NCI-H2196 (cell line): ENCODE measurements around the gene COPB1.

Experiments
- DNase-seq: peaks from one replicate; lab custom pipeline; 2025; ENCODE audit not compliant: unreplicated experiment; lab: John Stamatoyannopoulos, UW

COPB1 gene

GRCh38 chr11:14435717-14436512 is 63.7 kb downstream of the COPB1 start:
- DNase-seq: no peak

- DNase-seq: no peak
Measured at GRCh38 chr11:14425621-14426020, 74.0 kb downstream of the COPB1 start.

GRCh38 chr11:14424096-14424495 is 75.5 kb downstream of the COPB1 start:
- DNase-seq: no peak

- no peak for DNase-seq
Measured at GRCh38 chr11:14423633-14424032, 76.0 kb downstream of the COPB1 start.

- DNase-seq: no peak
Measured at GRCh38 chr11:14422814-14423182, 76.8 kb downstream of the COPB1 start.

- DNase-seq: peak; percentile 66
Measured at GRCh38 chr11:14422052-14422813, 77.4 kb downstream of the COPB1 start.

- no peak for DNase-seq
Measured at GRCh38 chr11:14420223-14420622, 79.4 kb downstream of the COPB1 start.

GRCh38 chr11:14418801-14419417 is 80.7 kb downstream of the COPB1 start:
- DNase-seq: no peak

GRCh38 chr11:14417617-14418374 is 81.8 kb downstream of the COPB1 start:
- no peak for DNase-seq

- DNase-seq: no peak
Measured at GRCh38 chr11:14417186-14417585, 82.4 kb downstream of the COPB1 start.

GRCh38 chr11:14414470-14415461 is 84.8 kb downstream of the COPB1 start:
- no peak for DNase-seq

- DNase-seq: no peak
Measured at GRCh38 chr11:14413307-14414069, 86.1 kb downstream of the COPB1 start.

- DNase-seq: no peak
Measured at GRCh38 chr11:14411818-14412217, 87.8 kb downstream of the COPB1 start.

- DNase-seq: no peak
Measured at GRCh38 chr11:14409891-14410290, 89.7 kb downstream of the COPB1 start.

GRCh38 chr11:14408612-14409011 is 91.0 kb downstream of the COPB1 start:
- DNase-seq: no peak
